Measurements from ENCODE around the gene HEPACAM. TPM values are rescaled to one million over a fixed set of nuclear protein-coding genes. Genes with fewer than 3 reads are reported as not detected.

Gene HEPACAM
- total RNA-seq, 8 experiments from 2014 or later = 0.05 to 14.0 (median 0.12) TPM; not detected in 2

GRCh38 chr11:124894606-124895430 is 41.0 kb downstream of the HEPACAM start:
- 35 to 81% (median 73%) methylated on average over 1 to 4 of the region's 4 CpGs; no CpG with 5 or more reads in 3 of the 10 experiments for WGBS, 10 experiments
- Histone ChIP-seq H3K4me3 (no peak overlapping the region), H3K27ac (no peak overlapping the region), H3K4me1 (replicated peaks in 1 of 2) (peaks cover 10 to 15% of the 10 kb centered on the region in 2 donors)
- in situ Hi-C loops (cut with MboI; ENCODE audit: low pct_unique_long_range_greater_than_20kb in 2 of 9, low sequenced_read_pairs in 9 of 9, unreplicated experiment in 9 of 9) = no loop called here
- ATAC-seq (replicated peaks in 6 of 8) = no peak

GRCh38 chr11:124893781-124894401 is 42.0 kb downstream of the HEPACAM start:
- H3K4me1 ChIP-seq (replicated peaks in 1 of 2) = peaks cover 10 to 15% of the 10 kb centered on the region in 2 donors
- H3K4me3 ChIP-seq = no peak overlapping the region
- in situ Hi-C loops (cut with MboI; ENCODE audit: low pct_unique_long_range_greater_than_20kb in 2 of 9, low sequenced_read_pairs in 9 of 9, unreplicated experiment in 9 of 9) = no loop called here
- H3K27ac ChIP-seq = no peak overlapping the region
- ATAC-seq (replicated peaks in 6 of 8) = no peak
- 60 to 100% (median 88%) methylated on average over 1 to 8 of the region's 14 CpGs; no CpG with 5 or more reads in 7 of the 10 experiments for WGBS, 10 experiments

GRCh38 chr11:124892750-124893454 is 42.9 kb downstream of the HEPACAM start:
- no peak for ATAC-seq (replicated peaks in 6 of 8)
- in situ Hi-C loops (cut with MboI; ENCODE audit: low pct_unique_long_range_greater_than_20kb in 2 of 9, low sequenced_read_pairs in 9 of 9, unreplicated experiment in 9 of 9) = no loop called here
- WGBS, 10 experiments = 79 to 100% (median 90%) methylated on average over 1 to 9 of the region's 9 CpGs; no CpG with 5 or more reads in 1 of the 10 experiments
- Histone ChIP-seq H3K4me3 (no peak overlapping the region), H3K4me1 (replicated peaks in 1 of 2) (peaks cover 10 to 15% of the 10 kb centered on the region in 2 donors), H3K27ac (no peak overlapping the region)

GRCh38 chr11:124892146-124892545 is 43.7 kb downstream of the HEPACAM start:
- 80 to 100% (median 87%) methylated on average over 1 to 2 of the region's 2 CpGs; no CpG with 5 or more reads in 4 of the 10 experiments for WGBS, 10 experiments
- Histone ChIP-seq H3K27ac (no peak overlapping the region), H3K4me1 (replicated peaks in 1 of 2) (peaks cover 6 to 15% of the 10 kb centered on the region in 2 donors), H3K4me3 (no peak overlapping the region)
- in situ Hi-C loops (cut with MboI; ENCODE audit: low pct_unique_long_range_greater_than_20kb in 2 of 9, low sequenced_read_pairs in 9 of 9, unreplicated experiment in 9 of 9) = no loop called here
- ATAC-seq (replicated peaks in 6 of 8) = no peak

- 33 to 60% (median 49%) methylated on average over 1 to 9 of the region's 12 CpGs; no CpG with 5 or more reads in 5 of the 10 experiments for WGBS, 10 experiments
- H3K4me1 ChIP-seq (replicated peaks in 1 of 2) = peaks cover 6 to 15% of the 10 kb centered on the region in 2 donors
- in situ Hi-C loops (cut with MboI; ENCODE audit: low pct_unique_long_range_greater_than_20kb in 2 of 9, low sequenced_read_pairs in 9 of 9, unreplicated experiment in 9 of 9) = no loop called here
- peak overlapping the region; percentile 19 to 55 for H3K27ac ChIP-seq
- no peak overlapping the region for H3K4me3 ChIP-seq
- ATAC-seq (replicated peaks in 6 of 8) = peak; percentile 18 to 93 (median 82)
These were observed 44.4 kb downstream of the HEPACAM start for GRCh38 chr11:124891373-124891861.

- 38 to 90% (median 67%) methylated on average over 1 to 6 of the region's 9 CpGs; no CpG with 5 or more reads in 2 of the 10 experiments for WGBS, 10 experiments
- no peak for ATAC-seq (replicated peaks in 6 of 8)
- peak overlapping the region; percentile 19 to 55 for H3K27ac ChIP-seq
- peaks cover 6 to 15% of the 10 kb centered on the region in 2 donors for H3K4me1 ChIP-seq (replicated peaks in 1 of 2)
- in situ Hi-C loops (cut with MboI; ENCODE audit: low pct_unique_long_range_greater_than_20kb in 2 of 9, low sequenced_read_pairs in 9 of 9, unreplicated experiment in 9 of 9) = no loop called here
- H3K4me3 ChIP-seq = no peak overlapping the region
These were observed 45.0 kb downstream of the HEPACAM start for GRCh38 chr11:124890683-124891372.

- WGBS, 10 experiments = 37 to 100% (median 93%) methylated on average over 2 of the region's 2 CpGs; no CpG with 5 or more reads in 3 of the 10 experiments
- ATAC-seq (replicated peaks in 6 of 8) = no peak
- no peak overlapping the region for H3K27ac ChIP-seq
- in situ Hi-C loops (cut with MboI; ENCODE audit: low pct_unique_long_range_greater_than_20kb in 2 of 9, low sequenced_read_pairs in 9 of 9, unreplicated experiment in 9 of 9) = no loop called here
- H3K4me1 ChIP-seq (replicated peaks in 1 of 2) = peaks cover 6 to 15% of the 10 kb centered on the region in 2 donors
- H3K4me3 ChIP-seq = no peak overlapping the region
These were observed 45.7 kb downstream of the HEPACAM start for GRCh38 chr11:124890151-124890550.

- Histone ChIP-seq H3K27ac (no peak overlapping the region), H3K4me1 (replicated peaks in 1 of 2) (peaks cover 6 to 15% of the 10 kb centered on the region in 2 donors), H3K4me3 (no peak overlapping the region)
- in situ Hi-C loops (cut with MboI; ENCODE audit: low pct_unique_long_range_greater_than_20kb in 2 of 9, low sequenced_read_pairs in 9 of 9, unreplicated experiment in 9 of 9) = no loop called here
- 40 to 100% (median 74%) methylated on average over 1 to 2 of the region's 2 CpGs; no CpG with 5 or more reads in 4 of the 10 experiments for whole genome bisulfite sequencing, 10 experiments
- ATAC-seq (replicated peaks in 6 of 8) = no peak
These were observed 46.4 kb downstream of the HEPACAM start for GRCh38 chr11:124889191-124890091.

- Histone ChIP-seq H3K27ac (no peak overlapping the region), H3K4me3 (no peak overlapping the region), H3K4me1 (replicated peaks in 1 of 2) (peaks cover 6 to 15% of the 10 kb centered on the region in 2 donors)
- in situ Hi-C loops (cut with MboI; ENCODE audit: low pct_unique_long_range_greater_than_20kb in 2 of 9, low sequenced_read_pairs in 9 of 9, unreplicated experiment in 9 of 9) = no loop called here
- WGBS, 10 experiments = 0 to 92% (median 40%) methylated on average over 1 to 2 of the region's 3 CpGs; no CpG with 5 or more reads in 5 of the 10 experiments
- ATAC-seq (replicated peaks in 6 of 8) = no peak
These were observed 48.2 kb downstream of the HEPACAM start for GRCh38 chr11:124887667-124888013.

- no peak overlapping the region for H3K4me3 ChIP-seq
- 83% methylated on average over 1 of the region's 12 CpGs; no CpG with 5 or more reads in 9 of the 10 experiments for WGBS, 10 experiments
- ATAC-seq (replicated peaks in 6 of 8) = no peak
- in situ Hi-C loops (cut with MboI; ENCODE audit: low pct_unique_long_range_greater_than_20kb in 2 of 9, low sequenced_read_pairs in 9 of 9, unreplicated experiment in 9 of 9) = no loop called here
- H3K4me1 ChIP-seq (replicated peaks in 1 of 2) = peaks cover 6 to 15% of the 10 kb centered on the region in 2 donors
- no peak overlapping the region for H3K27ac ChIP-seq
These were observed 48.7 kb downstream of the HEPACAM start for GRCh38 chr11:124886978-124887666.

- H3K27ac ChIP-seq = no peak overlapping the region
- no peak overlapping the region for H3K4me3 ChIP-seq
- no peak for ATAC-seq (replicated peaks in 6 of 8)
- in situ Hi-C loops (cut with MboI; ENCODE audit: low pct_unique_long_range_greater_than_20kb in 2 of 9, low sequenced_read_pairs in 9 of 9, unreplicated experiment in 9 of 9) = no loop called here
- H3K4me1 ChIP-seq (replicated peaks in 1 of 2) = peaks cover 6 to 15% of the 10 kb centered on the region in 2 donors
- WGBS, 10 experiments = 80 to 100% (median 96%) methylated on average over 2 to 6 of the region's 11 CpGs; no CpG with 5 or more reads in 5 of the 10 experiments
These were observed 49.4 kb downstream of the HEPACAM start for GRCh38 chr11:124886476-124886875.
